DOHH2 (cell line): ENCODE measurements around the gene SLC22A16.

ENCODE experiments used
- H3F3A ChIP-seq: fragments of 200-600 bp; sonication (generic), shearing (Covaris generic); 2 replicates; pipeline ENCODE4 v1.6.0; 2016; ENCODE audit warnings: antibody characterized with exemption, mild to moderate bottlenecking; ENCODE audit not compliant: control insufficient read depth, insufficient read depth
- H3K27ac ChIP-seq: fragments of 200-600 bp; sonication (generic); 2 replicates; pipeline ENCODE4 v1.5.1; 2014; ENCODE audit warnings: low read depth, mild to moderate bottlenecking, low read length, moderate library complexity
- H3K27me3 ChIP-seq: fragments of 200-600 bp; sonication (generic); 2 replicates; pipeline ENCODE4 v1.6.1; 2014; ENCODE audit warnings: mild to moderate bottlenecking, low read length, mixed read lengths; ENCODE audit not compliant: control insufficient read depth
- H3K36me3 ChIP-seq: fragments of 200-600 bp; sonication (generic); 2 replicates; pipeline ENCODE4 v1.6.1; 2014; ENCODE audit warnings: mild to moderate bottlenecking, low read length, moderate library complexity, mixed read lengths; ENCODE audit not compliant: control insufficient read depth
- H3K4me1 ChIP-seq: fragments of 200-600 bp; sonication (generic); 2 replicates; pipeline ENCODE4 v1.6.1; 2014; ENCODE audit warnings: mild to moderate bottlenecking, low read length, mixed read lengths; ENCODE audit not compliant: control insufficient read depth
- H3K4me2 ChIP-seq: fragments of 200-600 bp; sonication (generic); 2 replicates; pipeline ENCODE4 v1.6.0; 2014; ENCODE audit warnings: mild to moderate bottlenecking, low read length, moderate library complexity
- H3K4me3 ChIP-seq: fragments of 200-600 bp; sonication (generic); 2 replicates; pipeline ENCODE4 v1.5.1; 2014; ENCODE audit warnings: mild to moderate bottlenecking, low read length, mixed read lengths
- H3K79me2 ChIP-seq: fragments of 200-600 bp; sonication (generic); 2 replicates; pipeline ENCODE4 v1.6.1; 2014; ENCODE audit warnings: mild to moderate bottlenecking, low read length, mixed read lengths; ENCODE audit not compliant: control insufficient read depth
- H3K9me2 ChIP-seq: fragments of 200-600 bp; sonication (generic); replicated peaks from 2 replicates; pipeline ENCODE4 v1.6.1; 2014; ENCODE audit warnings: mild to moderate bottlenecking, low read length, mixed read lengths; ENCODE audit not compliant: control insufficient read depth
- H3K9me3 ChIP-seq: fragments of 200-600 bp; sonication (generic); 2 replicates; pipeline ENCODE4 v1.6.1; 2014; ENCODE audit warnings: antibody characterized with exemption, low read length, mixed read lengths; ENCODE audit not compliant: control insufficient read depth, insufficient read depth
- H4K20me1 ChIP-seq: fragments of 200-600 bp; sonication (generic); 2 replicates; pipeline ENCODE4 v1.6.0; 2014; ENCODE audit warnings: low read depth, mild to moderate bottlenecking, antibody characterized with exemption, low read length, moderate library complexity; ENCODE audit not compliant: control insufficient read depth, insufficient read depth
- EZH2phosphoT487 ChIP-seq: fragments of 200-600 bp; sonication (generic); IDR thresholded peaks from 2 replicates; pipeline ENCODE4 v1.6.1; 2017; ENCODE audit warnings: borderline replicate concordance, mild to moderate bottlenecking, antibody characterized with exemption, low read length, moderate library complexity, mixed read lengths
- TF ChIP-seq, protein P1 (sequence below): fragments of 200-600 bp; sonication (generic); IDR thresholded peaks from one replicate; pipeline ENCODE4 v1.5.1; 2014; ENCODE audit warnings: antibody characterized with exemption, mild to moderate bottlenecking, low read depth, low read length; ENCODE audit not compliant: poor library complexity, severe bottlenecking

SLC22A16 gene

GRCh38 chr6:110434961-110435602 is 41.3 kb downstream of the SLC22A16 start:
- Histone ChIP-seq H3K4me2 (no peak overlapping the region), H3K9me3 (no peaks in the 10 kb centered on the region), H3K27me3 (peaks cover 8% of the 10 kb centered on the region; the same call in 1 of the 2 replicates), H3K27ac (no peak overlapping the region), H3K79me2 (no peaks in the 10 kb centered on the region), H4K20me1 (no peaks in the 10 kb centered on the region), H3K36me3 (no peaks in the 10 kb centered on the region), H3F3A (no peaks in the 10 kb centered on the region), H3K4me1 (no peaks in the 10 kb centered on the region), H3K9me2 (no peaks in the 10 kb centered on the region), H3K4me3 (no peak overlapping the region)
- TF ChIP-seq, protein P1, sequence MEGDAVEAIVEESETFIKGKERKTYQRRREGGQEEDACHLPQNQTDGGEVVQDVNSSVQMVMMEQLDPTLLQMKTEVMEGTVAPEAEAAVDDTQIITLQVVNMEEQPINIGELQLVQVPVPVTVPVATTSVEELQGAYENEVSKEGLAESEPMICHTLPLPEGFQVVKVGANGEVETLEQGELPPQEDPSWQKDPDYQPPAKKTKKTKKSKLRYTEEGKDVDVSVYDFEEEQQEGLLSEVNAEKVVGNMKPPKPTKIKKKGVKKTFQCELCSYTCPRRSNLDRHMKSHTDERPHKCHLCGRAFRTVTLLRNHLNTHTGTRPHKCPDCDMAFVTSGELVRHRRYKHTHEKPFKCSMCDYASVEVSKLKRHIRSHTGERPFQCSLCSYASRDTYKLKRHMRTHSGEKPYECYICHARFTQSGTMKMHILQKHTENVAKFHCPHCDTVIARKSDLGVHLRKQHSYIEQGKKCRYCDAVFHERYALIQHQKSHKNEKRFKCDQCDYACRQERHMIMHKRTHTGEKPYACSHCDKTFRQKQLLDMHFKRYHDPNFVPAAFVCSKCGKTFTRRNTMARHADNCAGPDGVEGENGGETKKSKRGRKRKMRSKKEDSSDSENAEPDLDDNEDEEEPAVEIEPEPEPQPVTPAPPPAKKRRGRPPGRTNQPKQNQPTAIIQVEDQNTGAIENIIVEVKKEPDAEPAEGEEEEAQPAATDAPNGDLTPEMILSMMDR = no peak
- no peak for TF ChIP-seq EZH2phosphoT487

DNA sequence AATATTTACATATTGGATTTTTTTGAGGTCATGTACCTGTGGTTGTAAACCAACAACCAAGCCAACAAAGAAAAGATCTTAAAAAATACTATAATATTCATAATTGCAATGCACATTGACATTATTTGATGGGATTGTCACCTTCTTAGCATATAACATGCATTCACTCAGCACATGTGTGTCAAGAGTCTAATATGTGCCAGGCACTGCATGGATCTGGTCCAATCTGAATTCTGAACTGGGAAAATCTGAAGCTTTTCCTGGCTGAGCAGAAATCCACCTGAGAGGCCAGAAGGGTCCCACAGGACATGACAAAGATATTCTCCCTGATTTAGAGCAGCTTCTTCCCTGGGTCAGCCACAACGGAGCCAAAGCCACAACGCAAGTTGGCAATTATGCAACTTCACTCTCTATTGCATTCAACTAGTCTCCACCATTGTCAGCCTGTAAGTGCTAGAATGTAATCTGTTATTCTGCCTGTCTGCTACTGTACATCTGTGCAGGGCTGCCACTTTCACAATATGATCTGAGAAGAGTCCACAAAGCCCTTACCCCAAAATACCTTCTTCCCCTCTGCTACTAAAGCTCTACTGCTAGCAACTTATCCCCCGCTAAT is 44.0 kb downstream of the SLC22A16 start:
- H3F3A ChIP-seq = no peaks in the 10 kb centered on the region
- 0 out of 2 replicates have a peak, but pooled peaks cover 2% of the 10 kb centered on the region for H3K27me3 ChIP-seq
- no peaks in the 10 kb centered on the region for H3K79me2 ChIP-seq
- no peaks in the 10 kb centered on the region for H3K4me1 ChIP-seq
- no peaks in the 10 kb centered on the region for H3K9me3 ChIP-seq
- no peak overlapping the region for H3K27ac ChIP-seq
- no peak overlapping the region for H3K4me2 ChIP-seq
- H3K4me3 ChIP-seq = no peak overlapping the region
- no peaks in the 10 kb centered on the region for H4K20me1 ChIP-seq
- H3K36me3 ChIP-seq = no peaks in the 10 kb centered on the region
- TF ChIP-seq, protein P1 = no peak
- no peak for TF ChIP-seq EZH2phosphoT487
- H3K9me2 ChIP-seq = no peaks in the 10 kb centered on the region

DNA sequence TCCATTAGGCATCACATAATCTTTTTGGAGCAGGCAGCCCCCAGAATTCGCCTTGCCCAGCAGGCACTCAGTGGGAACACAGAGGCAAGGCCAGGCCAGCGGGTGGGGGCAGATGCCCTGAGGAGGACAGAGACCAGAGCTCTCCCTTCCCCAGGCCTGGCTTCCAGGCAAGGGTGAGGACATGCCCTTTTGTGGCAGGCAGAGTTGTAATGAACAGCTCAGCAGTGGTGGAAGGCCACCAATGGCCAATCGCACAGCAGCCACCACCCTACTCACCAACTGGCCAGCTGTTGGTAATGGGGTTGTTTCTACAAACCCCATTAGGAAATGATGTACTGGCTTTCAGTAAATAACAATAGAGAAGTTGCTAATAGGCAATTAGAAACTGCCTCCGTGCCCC is 45.7 kb downstream of the SLC22A16 start:
- no peak for TF ChIP-seq EZH2phosphoT487
- TF ChIP-seq, protein P1 = no peak
- Histone ChIP-seq H3F3A (no peaks in the 10 kb centered on the region), H3K9me2 (no peaks in the 10 kb centered on the region), H3K79me2 (no peaks in the 10 kb centered on the region), H3K27me3 (no peaks in the 10 kb centered on the region), H3K27ac (no peak overlapping the region), H4K20me1 (no peaks in the 10 kb centered on the region), H3K4me2 (no peak overlapping the region), H3K4me1 (no peaks in the 10 kb centered on the region), H3K9me3 (no peaks in the 10 kb centered on the region), H3K36me3 (no peaks in the 10 kb centered on the region), H3K4me3 (no peak overlapping the region)
